SH-SY5Y (cell line): Measurements from ENCODE around the gene DAAM1.

Source experiments
- GATA2 ChIP-seq: IDR thresholded peaks from 2 replicates; pipeline ENCODE4 v1.6.1; 2011; ENCODE audit warnings: mild to moderate bottlenecking, low read depth, low read length
- GATA3 ChIP-seq: IDR thresholded peaks from 2 replicates; pipeline ENCODE4 v1.6.1; 2011; ENCODE audit warnings: low read depth, mild to moderate bottlenecking, low read length, moderate library complexity

The DAAM1 gene

DNA sequence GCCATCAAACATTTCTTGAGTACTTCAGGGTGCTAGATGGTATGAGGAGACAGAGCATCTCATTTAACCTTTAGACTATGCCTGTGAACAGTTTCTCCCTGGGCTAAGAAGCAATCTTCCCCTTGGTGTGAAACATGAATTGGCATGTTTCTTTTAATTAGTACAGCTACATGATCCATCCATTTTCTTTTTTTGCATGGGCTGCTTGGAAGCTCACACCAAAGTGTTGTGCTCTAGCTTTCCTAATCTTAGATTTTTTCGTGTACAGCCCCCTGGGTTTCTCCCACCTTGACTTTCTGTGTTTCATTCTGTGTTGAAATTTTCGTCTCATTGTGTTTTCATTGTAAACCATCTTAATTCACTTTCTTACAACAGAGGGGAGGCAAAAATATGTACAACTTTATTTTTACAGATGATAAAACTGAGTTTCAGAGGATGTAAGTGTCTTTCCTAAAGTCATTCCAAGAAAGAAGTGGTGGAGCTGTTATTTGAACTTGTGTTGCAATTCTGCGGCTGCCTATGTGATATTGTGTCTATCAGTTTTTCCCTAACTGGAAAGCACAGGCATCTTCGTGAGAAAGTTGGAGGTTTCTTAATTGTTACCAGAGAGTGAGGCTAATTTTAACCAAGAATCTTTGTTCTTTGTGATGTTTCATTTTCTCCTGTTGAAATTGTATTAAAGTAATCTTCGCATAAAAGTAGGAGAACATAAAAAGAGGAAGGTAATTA is 64.5 kb downstream of the DAAM1 start:
- TF ChIP-seq GATA2 (no peak), GATA3 (no peak)

DNA sequence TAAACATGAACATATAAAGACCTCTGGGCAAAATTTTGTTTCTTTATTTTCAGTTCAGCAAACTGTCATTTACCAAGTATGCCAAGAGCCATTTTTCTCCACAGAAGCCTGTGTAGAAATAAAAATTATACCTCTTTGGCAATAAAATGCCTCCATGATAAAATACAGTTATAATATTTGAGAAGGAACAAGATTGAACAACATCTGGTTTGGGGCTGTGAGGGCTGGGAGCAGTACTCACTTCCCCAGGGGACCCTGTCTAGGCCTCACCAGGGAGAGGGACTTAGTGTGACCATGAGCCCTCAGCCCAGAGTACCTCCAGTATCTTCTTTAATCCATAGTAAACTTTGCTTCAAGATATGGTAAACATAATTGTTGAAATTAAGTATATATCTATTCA is 65.1 kb downstream of the DAAM1 start:
- TF ChIP-seq GATA3 (no peak), GATA2 (no peak)

DNA sequence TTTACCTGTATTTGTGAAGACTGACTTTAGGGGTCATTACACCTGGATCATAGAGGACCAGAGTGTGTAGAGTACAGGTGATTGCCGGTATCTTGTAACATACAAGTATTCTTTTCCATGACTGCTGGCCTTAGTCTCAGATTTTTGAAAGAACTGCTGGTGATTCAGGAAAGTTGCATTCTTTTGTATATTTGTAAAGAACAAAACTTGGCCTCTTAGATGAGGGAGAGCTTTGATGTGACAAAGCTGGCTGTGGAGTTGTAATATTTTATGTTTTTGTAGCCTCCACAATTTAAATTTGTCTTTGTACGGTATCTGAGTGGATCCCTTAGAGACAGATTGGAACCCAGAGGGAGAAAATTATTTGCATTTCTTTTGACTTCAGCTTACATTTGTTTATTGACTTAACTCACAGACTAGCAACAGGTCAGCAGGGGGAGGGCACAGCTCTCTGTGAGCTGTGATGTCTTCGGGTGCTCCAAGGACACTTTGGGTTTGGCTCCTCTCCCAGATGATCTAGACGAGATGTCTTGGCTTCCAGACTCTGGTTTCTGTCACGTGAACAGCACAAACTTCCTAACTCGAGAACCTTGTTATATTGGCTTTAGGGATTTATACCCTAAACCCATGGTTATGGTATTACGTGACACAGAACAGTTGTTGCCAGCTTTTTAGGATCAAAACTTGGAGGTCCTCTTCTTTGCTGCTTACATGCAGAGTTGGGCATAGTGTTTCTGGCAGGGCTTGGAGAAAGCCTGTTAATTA is 65.9 kb downstream of the DAAM1 start:
- TF ChIP-seq GATA2 (no peak), GATA3 (no peak)

DNA sequence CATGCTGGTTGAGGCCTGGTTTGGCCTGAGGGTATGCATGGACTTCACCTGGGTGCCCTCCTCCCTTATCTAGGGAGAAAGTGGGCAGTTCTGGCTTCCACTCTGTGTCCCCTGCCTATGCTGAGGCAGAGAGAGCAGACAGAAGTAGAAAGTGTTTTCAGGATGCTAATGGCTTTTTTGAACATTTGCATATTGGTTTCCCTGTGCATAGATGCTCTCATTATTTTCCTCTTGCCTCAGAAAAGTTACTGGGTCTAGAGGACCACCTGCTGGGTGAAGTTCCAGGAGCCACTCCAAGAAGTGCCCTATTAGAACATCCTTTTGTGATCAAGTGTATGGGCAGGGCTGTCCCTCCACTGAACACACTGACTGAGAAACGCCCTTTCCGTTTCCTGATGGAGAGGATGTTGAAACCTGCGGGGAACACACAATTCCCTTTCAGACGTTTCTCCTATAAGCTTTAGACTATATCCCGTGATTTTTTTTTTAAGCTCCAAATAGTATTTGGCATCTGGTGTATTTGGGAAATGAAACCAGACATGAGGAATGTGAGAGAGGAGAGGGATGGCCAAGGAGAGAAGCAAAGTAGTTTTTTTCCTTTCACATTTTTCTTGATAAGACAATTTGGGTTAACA is 66.6 kb downstream of the DAAM1 start:
- no peak for TF ChIP-seq GATA3
- no peak for TF ChIP-seq GATA2

DNA sequence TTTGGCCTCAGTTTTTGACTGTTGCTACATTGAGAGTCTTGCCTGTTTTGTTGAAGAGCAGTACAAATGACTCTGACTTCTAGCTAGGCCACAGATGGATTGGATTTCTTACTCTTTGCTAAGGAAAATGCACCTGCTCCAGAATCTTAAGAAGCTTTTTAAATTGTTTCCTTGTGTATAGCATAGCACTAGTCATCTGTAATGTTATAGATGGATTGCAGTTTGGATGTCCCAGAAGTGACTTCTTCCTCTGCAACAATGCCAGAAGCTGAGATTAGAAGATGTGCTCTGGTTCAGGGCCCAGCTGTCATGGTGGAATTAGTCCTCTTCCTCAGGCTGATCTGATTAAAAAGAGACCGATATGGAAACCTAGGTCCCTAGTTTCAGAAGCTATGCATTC is 67.9 kb downstream of the DAAM1 start:
- TF ChIP-seq GATA2 (no peak), GATA3 (no peak)

DNA sequence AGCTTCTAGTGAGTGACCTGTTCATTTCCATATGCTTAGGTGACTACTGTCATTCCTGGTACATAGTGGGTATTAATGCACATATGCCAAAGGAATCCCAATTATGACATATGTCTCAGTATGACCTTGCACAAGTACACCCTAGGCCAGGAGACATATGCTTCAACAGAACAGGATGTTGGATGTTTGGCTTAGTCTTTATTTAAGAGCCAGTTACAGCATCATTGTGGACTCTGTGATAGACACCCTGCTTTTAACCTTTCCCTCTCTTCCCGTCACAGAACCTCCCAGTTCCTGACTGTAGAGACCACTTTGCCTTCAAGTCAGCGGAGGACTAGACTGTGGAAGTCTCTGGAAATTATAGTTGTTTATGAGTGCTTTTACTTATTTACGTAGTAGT is 72.9 kb downstream of the DAAM1 start:
- TF ChIP-seq GATA3 = no peak
- TF ChIP-seq GATA2 = no peak

DNA sequence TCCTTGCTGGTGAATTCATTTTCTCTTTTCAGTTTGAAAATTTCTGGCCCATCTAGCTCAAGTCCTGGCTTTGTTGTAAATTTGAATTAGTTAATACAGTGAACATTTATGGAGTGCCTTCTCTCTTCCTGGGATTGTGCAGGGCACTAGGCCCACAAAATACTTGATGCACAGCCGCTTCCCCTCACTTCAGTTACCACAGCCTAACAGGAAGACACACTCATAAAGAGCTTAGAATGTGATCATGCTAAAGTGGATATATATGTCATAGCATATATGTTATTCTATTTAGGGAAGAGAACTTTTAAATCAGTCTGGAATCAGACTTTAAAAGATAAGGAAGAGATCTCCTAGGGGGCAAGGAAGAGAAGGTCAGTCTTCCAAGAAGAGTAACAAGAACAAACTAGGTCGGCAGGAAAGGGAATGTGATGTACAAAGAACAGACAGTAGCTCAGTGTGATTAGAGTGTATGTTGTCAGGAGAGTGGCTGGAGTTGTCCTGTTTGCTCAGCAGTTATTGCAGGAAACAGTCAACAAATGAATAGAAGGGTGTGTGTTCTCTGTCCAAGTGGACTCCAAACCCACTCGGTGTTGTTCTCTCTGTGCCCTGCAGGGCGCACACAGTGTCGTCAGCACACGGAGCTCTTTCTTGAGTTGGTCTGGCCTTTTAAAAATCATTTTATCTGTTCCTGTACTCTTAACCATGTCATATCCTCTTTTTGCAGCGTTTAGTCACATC is 74.4 kb downstream of the DAAM1 start:
- TF ChIP-seq GATA2 = no peak
- no peak for TF ChIP-seq GATA3

DNA sequence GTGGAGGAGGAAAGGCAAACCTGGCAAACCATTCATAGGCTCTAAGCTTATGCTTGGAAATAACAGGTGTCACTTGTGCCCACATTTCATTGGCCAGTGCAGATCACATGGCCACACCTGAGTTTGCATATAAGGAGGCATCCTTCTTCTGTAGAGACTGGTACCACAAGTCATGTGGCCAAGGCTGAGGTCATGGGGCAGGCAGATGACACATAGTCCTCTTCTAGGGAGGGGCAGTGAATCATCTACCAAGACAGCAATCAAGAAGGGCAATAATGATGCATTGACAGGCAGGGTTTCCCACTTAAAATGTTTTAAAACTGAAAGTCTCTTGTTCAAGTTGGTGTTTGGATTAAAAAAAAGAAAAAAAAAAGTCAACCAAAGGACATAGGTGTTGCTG is 77.3 kb downstream of the DAAM1 start:
- no peak for TF ChIP-seq GATA3
- no peak for TF ChIP-seq GATA2

DNA sequence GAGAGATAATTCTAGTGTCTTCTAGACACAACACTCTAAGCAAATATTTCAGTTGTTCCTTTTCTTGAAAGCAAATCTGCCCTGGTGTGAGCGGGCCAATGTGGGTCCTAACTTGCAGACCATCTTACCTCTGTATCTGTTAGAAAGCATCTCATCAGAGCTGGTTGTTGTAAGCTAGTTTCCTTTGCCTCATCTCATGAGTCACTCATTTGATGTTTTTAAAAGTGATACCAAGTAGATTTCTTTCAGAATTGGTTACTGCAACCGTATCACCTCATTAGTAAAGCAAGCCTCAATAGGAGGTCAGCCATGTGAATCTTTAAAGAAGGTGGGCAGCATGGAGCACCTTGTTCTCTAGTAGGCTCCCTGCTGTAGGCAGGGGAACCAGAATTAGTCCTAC is 78.6 kb downstream of the DAAM1 start:
- TF ChIP-seq GATA3 = no peak
- no peak for TF ChIP-seq GATA2

DNA sequence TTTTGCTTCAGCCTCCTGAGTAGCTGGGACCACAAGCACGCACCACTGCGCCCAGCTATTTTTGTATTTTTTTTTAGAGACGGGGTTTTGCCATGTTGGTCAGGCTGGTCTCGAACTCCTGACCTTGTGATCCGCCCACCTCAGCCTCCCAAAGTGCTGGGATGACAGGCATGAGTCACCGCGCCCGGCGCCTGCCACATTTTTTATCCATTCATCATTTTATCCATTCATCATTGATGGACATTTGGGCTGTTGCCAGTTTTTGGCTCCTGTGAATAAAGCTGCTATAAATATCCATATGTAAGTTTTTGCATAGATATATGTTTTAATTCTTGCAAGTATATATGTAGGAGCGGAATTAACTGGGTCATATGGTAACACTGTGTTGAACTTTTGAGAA is 79.5 kb downstream of the DAAM1 start:
- TF ChIP-seq GATA3 (no peak), GATA2 (no peak)

DNA sequence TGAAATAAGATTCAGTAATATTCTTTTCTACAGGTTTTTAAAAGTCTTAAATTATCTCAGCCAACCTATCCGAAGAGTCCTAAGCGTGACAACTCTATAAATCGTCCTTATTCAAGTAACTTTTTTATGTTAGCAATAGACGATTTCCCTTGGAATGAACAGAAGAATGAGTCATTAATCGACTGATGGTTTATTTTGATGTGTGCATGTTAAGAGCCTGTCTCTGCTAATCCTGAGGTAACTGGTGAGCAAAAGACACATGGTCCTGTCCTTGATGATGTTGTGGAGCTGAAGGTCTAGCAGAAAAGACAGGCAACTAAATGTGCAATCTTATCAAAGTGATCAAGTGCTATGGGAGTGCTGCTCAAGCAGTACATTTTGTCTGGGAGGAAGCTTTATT is 80.4 kb downstream of the DAAM1 start:
- TF ChIP-seq GATA3 (no peak), GATA2 (no peak)

DNA sequence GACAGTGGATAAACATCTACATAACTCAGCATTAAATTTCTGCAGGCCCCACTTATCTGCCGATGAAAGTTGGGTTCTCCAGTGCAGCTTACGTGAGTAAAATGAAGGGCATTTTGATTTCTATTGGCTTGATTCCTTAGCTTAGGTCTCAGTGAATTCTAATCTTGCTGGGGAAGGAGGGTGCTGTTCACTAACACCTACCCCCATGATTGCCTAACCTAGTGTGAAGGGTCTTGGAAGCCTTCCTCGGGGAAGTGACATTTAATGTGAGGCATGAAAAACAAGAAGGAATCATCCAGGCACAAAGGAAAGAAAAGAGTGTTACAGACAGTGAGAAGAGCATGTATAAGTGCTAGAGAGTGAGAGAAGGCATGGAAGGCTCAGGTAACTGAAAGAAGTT is 81.0 kb downstream of the DAAM1 start:
- TF ChIP-seq GATA3 (no peak), GATA2 (no peak)

DNA sequence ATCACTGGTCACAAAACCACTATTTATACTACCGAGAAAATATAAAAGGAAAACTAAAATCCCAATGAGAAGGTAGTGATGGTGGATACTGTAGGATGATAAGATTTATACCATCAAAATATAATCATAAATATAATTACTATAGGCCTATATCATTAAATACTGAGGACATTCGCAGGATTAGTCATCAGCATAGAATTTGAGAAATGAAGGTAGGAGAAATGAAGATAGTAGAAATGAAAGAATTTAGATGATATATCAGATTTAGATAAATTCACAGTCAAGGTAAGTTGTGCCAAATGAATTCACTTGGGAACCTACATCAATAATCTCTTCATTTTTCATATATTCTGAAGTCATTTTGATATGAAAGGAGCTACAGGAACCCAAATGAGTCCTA is 82.8 kb downstream of the DAAM1 start:
- TF ChIP-seq GATA2 = no peak
- no peak for TF ChIP-seq GATA3

DNA sequence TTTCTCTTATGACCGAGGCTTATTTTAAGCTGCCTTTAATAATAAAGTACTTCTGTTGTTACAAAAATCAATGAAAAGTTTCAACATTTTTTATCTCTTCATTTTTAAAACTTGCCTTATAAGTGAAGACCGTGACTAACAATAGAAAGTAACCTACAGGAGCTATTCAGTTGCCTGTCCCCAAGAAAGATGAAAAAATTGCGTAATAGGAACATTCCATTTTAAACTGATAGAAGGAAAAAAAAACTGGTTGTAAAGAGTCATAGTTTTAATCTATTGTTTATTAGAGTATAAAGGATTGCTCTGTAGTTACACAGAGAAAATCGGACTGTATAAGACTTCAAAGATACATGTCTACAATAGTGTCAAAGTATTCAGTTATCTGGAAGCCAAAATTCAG is 83.3 kb downstream of the DAAM1 start:
- TF ChIP-seq GATA3 (no peak), GATA2 (no peak)

DNA sequence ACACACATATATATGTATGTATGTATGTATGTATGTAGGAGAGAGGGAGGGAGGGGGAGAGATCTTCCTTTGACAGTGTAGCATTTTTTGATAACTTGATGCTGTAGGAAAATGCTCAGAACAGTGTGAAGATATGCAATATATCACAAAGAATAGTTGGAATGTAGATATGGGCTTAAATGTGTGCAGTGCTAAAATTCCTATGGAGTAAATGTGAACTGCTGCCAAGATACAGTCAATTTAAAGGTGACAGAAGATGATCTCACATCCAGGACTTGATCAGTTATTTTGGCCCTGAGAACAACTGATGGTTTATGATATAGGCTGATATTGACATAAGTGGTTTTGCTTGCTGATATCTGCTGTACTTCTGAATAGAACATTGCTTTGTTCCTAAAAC is 84.2 kb downstream of the DAAM1 start:
- TF ChIP-seq GATA2 = no peak
- TF ChIP-seq GATA3 = no peak
